SJCRH30 (cell line): Measurements from ENCODE around the gene HAX1. TPM values are rescaled to one million over a fixed set of nuclear protein-coding genes. Genes with fewer than 3 reads are reported as not detected.
"Not testable (repeated sequence)": the region's sequence is repeated elsewhere in the genome, so short reads cannot be mapped to it uniquely, and the experiment has no call there.

ENCODE experiments used
- DNase-seq, 2 experiments: peaks; one replicate each; pipeline ENCODE4 v3.0.0-alpha.2; 2015 to 2020
- H3K27ac ChIP-seq: fragments of 250-450 bp; sonication (Bioruptor Pico); 2 replicates; pipeline ENCODE4 v1.5.1; 2020; ENCODE audit warnings: mild to moderate bottlenecking, moderate library complexity
- H3K27me3 ChIP-seq: fragments of 250-450 bp; sonication (Bioruptor Pico); 2 replicates; pipeline ENCODE4 v1.5.1; 2020; ENCODE audit warnings: mild to moderate bottlenecking, moderate library complexity
- H3K36me3 ChIP-seq: fragments of 250-450 bp; sonication (Bioruptor Pico); 2 replicates; pipeline ENCODE4 v1.5.1; 2020; ENCODE audit warnings: mild to moderate bottlenecking, moderate library complexity
- H3K4me1 ChIP-seq: fragments of 250-450 bp; sonication (Bioruptor Pico); 2 replicates; pipeline ENCODE4 v1.5.1; 2020; ENCODE audit warnings: mild to moderate bottlenecking, moderate library complexity
- H3K4me3 ChIP-seq: fragments of 250-450 bp; sonication (Bioruptor Pico); 2 replicates; pipeline ENCODE4 v1.5.1; 2020; ENCODE audit warnings: mild to moderate bottlenecking, moderate library complexity
- H3K9me3 ChIP-seq: fragments of 250-450 bp; sonication (Bioruptor Pico); replicated peaks from 2 replicates; pipeline ENCODE4 v1.5.1; 2020; ENCODE audit warnings: mild to moderate bottlenecking, moderate library complexity
- total RNA-seq: library from RNA; depleted of rRNA; stranded (reverse); fragments of >200 nt; shearing (Covaris generic); gene quantifications from 2 replicates; pipeline ENCODE4 v1.2.3, GENCODE V29; 2014; rRNA removed

The HAX1 gene
- 59.6 and 66.5 TPM in 2 replicates for total RNA-seq

GRCh38 chr1:154272217-154272998, at the start of gene HAX1:
Gene HAX1 (plus strand): TSS chr1:154272629. CDS start chr1:154272724, 95 bp downstream.
- Histone ChIP-seq H3K27me3 (no peaks in the 10 kb centered on the region), H3K27ac (peak within 1 kb of the TSS; percentile 41), H3K9me3 (no peaks in the 10 kb centered on the region), H3K36me3 (peaks cover 7% of the 10 kb centered on the region; the same call in 1 of the 2 replicates), H3K4me3 (peak within 1 kb of the TSS; percentile 70), H3K4me1 (no peaks in the 10 kb centered on the region)
- DNase-seq: peak; percentile 90 to 92

GRCh38 chr1:154222918-154223317, 49.5 kb upstream of the HAX1 start:
- Histone ChIP-seq H3K36me3 (peaks cover 41% of the 10 kb centered on the region), H3K27ac (no peak overlapping the region), H3K4me3 (no peak overlapping the region), H3K9me3 (0 out of 2 replicates have a peak, but pooled peaks cover 4% of the 10 kb centered on the region), H3K4me1 (peaks cover 3% of the 10 kb centered on the region; the same call in 1 of the 2 replicates), H3K27me3 (no peaks in the 10 kb centered on the region)
- DNase-seq: no peak

GRCh38 chr1:154223621-154224020, 48.8 kb upstream of the HAX1 start:
- DNase-seq: no peak
- H3K27ac ChIP-seq: no peak overlapping the region

GRCh38 chr1:154225370-154225769, 47.1 kb upstream of the HAX1 start:
- Histone ChIP-seq H3K27ac (no peak overlapping the region), H3K27me3 (no peaks in the 10 kb centered on the region), H3K36me3 (peaks cover 54% of the 10 kb centered on the region), H3K4me3 (no peak overlapping the region), H3K9me3 (0 out of 2 replicates have a peak, but pooled peaks cover 4% of the 10 kb centered on the region), H3K4me1 (no peaks in the 10 kb centered on the region)
- no peak for DNase-seq

More at GRCh38 chr1:154223621-154224020, 48.8 kb upstream of the HAX1 start:
- Histone ChIP-seq H3K4me3 (no peak overlapping the region), H3K36me3 (peaks cover 41% of the 10 kb centered on the region), H3K9me3 (0 out of 2 replicates have a peak, but pooled peaks cover 4% of the 10 kb centered on the region), H3K27me3 (no peaks in the 10 kb centered on the region), H3K4me1 (peaks cover 3% of the 10 kb centered on the region; the same call in 1 of the 2 replicates)

GRCh38 chr1:154231112-154231511, 41.3 kb upstream of the HAX1 start:
- peaks cover 82% of the 10 kb centered on the region for H3K36me3 ChIP-seq

GRCh38 chr1:154233127-154233526, 39.3 kb upstream of the HAX1 start:
- DNase-seq, H3K4me1 ChIP-seq, H3K27ac ChIP-seq, H3K4me3 ChIP-seq, H3K9me3 ChIP-seq, H3K27me3 ChIP-seq: not testable (repeated sequence)
- H3K36me3 ChIP-seq: peaks cover 81% of the 10 kb centered on the region

More at GRCh38 chr1:154231112-154231511, 41.3 kb upstream of the HAX1 start:
- H3K4me1 ChIP-seq, H3K27me3 ChIP-seq, H3K4me3 ChIP-seq, H3K27ac ChIP-seq, H3K9me3 ChIP-seq, DNase-seq: not testable (repeated sequence)

- no peaks in the 10 kb centered on the region for H3K4me1 ChIP-seq
- H3K36me3 ChIP-seq: peaks cover 73% of the 10 kb centered on the region
- no peak for DNase-seq
- H3K27ac ChIP-seq: no peak overlapping the region
- H3K27me3 ChIP-seq: no peaks in the 10 kb centered on the region
- H3K9me3 ChIP-seq: no peaks in the 10 kb centered on the region
- H3K4me3 ChIP-seq: no peak overlapping the region
Measured at GRCh38 chr1:154236855-154237254, 35.6 kb upstream of the HAX1 start.

- Histone ChIP-seq H3K9me3 (no peaks in the 10 kb centered on the region), H3K27ac (no peak overlapping the region), H3K4me3 (no peak overlapping the region), H3K36me3 (peaks cover 77% of the 10 kb centered on the region), H3K27me3 (no peaks in the 10 kb centered on the region), H3K4me1 (no peaks in the 10 kb centered on the region)
- no peak for DNase-seq
Measured at GRCh38 chr1:154237435-154237834, 35.0 kb upstream of the HAX1 start.

- Histone ChIP-seq H3K27me3 (no peaks in the 10 kb centered on the region), H3K9me3 (no peaks in the 10 kb centered on the region), H3K4me3 (no peak overlapping the region), H3K4me1 (no peaks in the 10 kb centered on the region), H3K36me3 (peaks cover 81% of the 10 kb centered on the region), H3K27ac (no peak overlapping the region)
- DNase-seq: no peak
Measured at GRCh38 chr1:154237880-154238506, 34.4 kb upstream of the HAX1 start.

GRCh38 chr1:154239491-154239890, 32.9 kb upstream of the HAX1 start:
- Histone ChIP-seq H3K36me3 (peaks cover 83% of the 10 kb centered on the region), H3K9me3 (no peaks in the 10 kb centered on the region), H3K4me1 (no peaks in the 10 kb centered on the region), H3K27ac (no peak overlapping the region), H3K4me3 (no peak overlapping the region), H3K27me3 (no peaks in the 10 kb centered on the region)
- DNase-seq: no peak

GRCh38 chr1:154240294-154240833, 32.1 kb upstream of the HAX1 start:
- H3K27ac ChIP-seq: no peak overlapping the region
- no peaks in the 10 kb centered on the region for H3K9me3 ChIP-seq
- DNase-seq: no peak
- H3K27me3 ChIP-seq: no peaks in the 10 kb centered on the region
- no peak overlapping the region for H3K4me3 ChIP-seq
- H3K4me1 ChIP-seq: no peaks in the 10 kb centered on the region
- H3K36me3 ChIP-seq: peaks cover 85% of the 10 kb centered on the region

GRCh38 chr1:154241703-154242351, 30.6 kb upstream of the HAX1 start:
- peaks cover 85% of the 10 kb centered on the region for H3K36me3 ChIP-seq
- H3K4me1 ChIP-seq: no peaks in the 10 kb centered on the region
- H3K27me3 ChIP-seq: no peaks in the 10 kb centered on the region
- DNase-seq: no peak
- H3K27ac ChIP-seq: no peak overlapping the region
- no peak overlapping the region for H3K4me3 ChIP-seq
- H3K9me3 ChIP-seq: no peaks in the 10 kb centered on the region

- Histone ChIP-seq H3K4me3 (no peak overlapping the region), H3K27me3 (no peaks in the 10 kb centered on the region), H3K36me3 (peaks cover 85% of the 10 kb centered on the region), H3K27ac (no peak overlapping the region), H3K9me3 (no peaks in the 10 kb centered on the region), H3K4me1 (no peaks in the 10 kb centered on the region)
- no peak for DNase-seq
Measured at GRCh38 chr1:154253671-154254070, 18.8 kb upstream of the HAX1 start.

GRCh38 chr1:154256686-154257085, 15.7 kb upstream of the HAX1 start:
- Histone ChIP-seq H3K4me1 (no peaks in the 10 kb centered on the region), H3K27ac (no peak overlapping the region), H3K36me3 (peaks cover 91% of the 10 kb centered on the region), H3K4me3 (no peak overlapping the region), H3K27me3 (no peaks in the 10 kb centered on the region), H3K9me3 (no peaks in the 10 kb centered on the region)
- no peak for DNase-seq

GRCh38 chr1:154258784-154259183, 13.6 kb upstream of the HAX1 start:
- Histone ChIP-seq H3K9me3 (no peaks in the 10 kb centered on the region), H3K36me3 (peaks cover 90% of the 10 kb centered on the region), H3K4me1 (no peaks in the 10 kb centered on the region), H3K27me3 (no peaks in the 10 kb centered on the region), H3K27ac (no peak overlapping the region), H3K4me3 (no peak overlapping the region)
- no peak for DNase-seq
